NCI-H146 (cell line): ENCODE results near the gene SLC27A1.
A peak's percentile ranks its signal among the peaks of the same experiment; 100 is the strongest.
"Not testable (repeated sequence)": the region's sequence is repeated elsewhere in the genome, so short reads cannot be mapped to it uniquely, and the experiment has no call there.

Experiments
- DNase-seq: peaks from one replicate; lab custom pipeline; 2025; lab: John Stamatoyannopoulos, UW

The SLC27A1 gene

GRCh38 chr19:17456127-17456526 is 14.2 kb upstream of the SLC27A1 start:
- no peak for DNase-seq

DNA sequence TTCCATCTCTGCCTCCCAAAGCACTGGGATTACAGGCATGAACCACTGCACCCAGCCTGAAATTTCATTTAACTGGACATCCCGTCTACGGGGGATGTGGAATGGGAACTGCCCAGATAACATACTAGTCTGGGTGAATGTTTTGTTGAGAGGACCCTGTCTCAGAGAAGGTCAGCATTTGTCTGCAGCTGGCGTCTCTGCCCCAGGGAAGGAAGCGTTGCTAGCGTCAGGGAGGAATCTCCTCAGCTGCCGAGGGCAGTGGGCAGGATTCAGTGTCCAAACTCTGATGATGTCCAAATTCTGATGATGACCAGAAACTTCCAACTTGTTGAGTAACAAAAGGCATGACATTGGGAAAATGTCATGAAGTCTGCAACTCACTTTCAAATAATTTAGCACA is 12.7 kb upstream of the SLC27A1 start:
- no peak for DNase-seq

- no peak for DNase-seq
These were observed 11.4 kb upstream of the SLC27A1 start for GRCh38 chr19:17458970-17459369.

- no peak for DNase-seq
These were observed 9.7 kb upstream of the SLC27A1 start, which contains the start of gene NXNL1 for GRCh38 chr19:17460372-17461230. NXNL1 (minus strand) TSS chr19:17460926; CDS start chr19:17460869, 57 bp downstream.

DNA sequence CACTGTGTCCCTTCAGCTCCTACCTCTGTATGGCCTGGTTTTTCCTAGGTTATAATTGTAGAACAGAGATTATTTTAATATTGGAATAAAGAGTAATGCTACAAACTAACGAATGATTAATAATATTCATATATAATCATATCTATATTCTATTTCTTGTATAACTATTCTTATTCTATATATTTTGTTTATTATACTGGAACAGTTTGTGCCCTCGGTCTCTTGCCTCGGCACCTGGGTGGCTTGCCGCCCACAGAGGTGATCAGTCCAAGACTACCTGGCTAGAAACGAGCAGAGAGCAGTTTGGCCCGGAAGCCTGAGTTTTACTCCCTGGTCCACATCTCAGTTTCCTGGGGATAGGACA is 3.9 kb upstream of the SLC27A1 start:
- no peak for DNase-seq

DNA sequence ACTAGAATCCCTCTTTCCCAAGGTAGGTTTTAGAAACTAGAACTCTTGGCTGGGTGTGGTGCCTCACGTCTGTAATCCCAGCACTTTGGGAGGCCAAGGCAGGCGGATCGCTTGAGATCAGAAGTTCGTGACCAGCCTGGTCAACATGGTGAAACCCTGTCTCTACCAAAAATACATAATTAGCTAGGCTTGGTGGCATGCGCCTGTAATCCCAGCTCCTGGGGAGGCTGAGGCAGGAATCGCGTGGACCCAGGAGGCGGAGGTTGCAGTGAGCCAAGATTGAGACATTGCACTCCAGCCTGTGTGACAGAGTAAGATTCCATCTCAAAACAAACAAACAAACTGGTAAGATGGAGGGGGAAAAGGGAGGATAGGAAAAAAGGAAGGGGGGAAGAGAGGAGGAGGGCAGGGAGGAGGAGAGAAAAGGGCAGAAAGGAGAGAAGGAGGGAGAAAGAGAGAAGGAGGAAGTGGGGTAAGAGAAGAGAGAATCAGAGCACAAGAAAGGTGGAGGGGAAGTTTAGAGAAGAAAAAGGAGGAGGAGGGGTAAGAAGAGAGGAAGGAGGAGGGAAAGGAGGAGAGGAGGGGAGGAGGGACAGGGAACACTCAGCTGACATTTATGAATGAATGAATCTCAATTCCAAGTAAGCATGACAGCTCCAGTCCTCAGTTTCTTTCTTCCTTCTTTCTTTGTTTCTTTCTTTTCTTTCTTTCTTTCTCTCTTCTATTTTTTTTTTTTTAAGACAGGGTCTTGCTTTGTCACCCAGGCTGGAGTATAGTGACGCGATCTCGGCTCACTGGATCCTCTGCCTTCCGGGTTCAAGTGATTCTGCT is 2.6 kb upstream of the SLC27A1 start:
- DNase-seq = no peak

DNA sequence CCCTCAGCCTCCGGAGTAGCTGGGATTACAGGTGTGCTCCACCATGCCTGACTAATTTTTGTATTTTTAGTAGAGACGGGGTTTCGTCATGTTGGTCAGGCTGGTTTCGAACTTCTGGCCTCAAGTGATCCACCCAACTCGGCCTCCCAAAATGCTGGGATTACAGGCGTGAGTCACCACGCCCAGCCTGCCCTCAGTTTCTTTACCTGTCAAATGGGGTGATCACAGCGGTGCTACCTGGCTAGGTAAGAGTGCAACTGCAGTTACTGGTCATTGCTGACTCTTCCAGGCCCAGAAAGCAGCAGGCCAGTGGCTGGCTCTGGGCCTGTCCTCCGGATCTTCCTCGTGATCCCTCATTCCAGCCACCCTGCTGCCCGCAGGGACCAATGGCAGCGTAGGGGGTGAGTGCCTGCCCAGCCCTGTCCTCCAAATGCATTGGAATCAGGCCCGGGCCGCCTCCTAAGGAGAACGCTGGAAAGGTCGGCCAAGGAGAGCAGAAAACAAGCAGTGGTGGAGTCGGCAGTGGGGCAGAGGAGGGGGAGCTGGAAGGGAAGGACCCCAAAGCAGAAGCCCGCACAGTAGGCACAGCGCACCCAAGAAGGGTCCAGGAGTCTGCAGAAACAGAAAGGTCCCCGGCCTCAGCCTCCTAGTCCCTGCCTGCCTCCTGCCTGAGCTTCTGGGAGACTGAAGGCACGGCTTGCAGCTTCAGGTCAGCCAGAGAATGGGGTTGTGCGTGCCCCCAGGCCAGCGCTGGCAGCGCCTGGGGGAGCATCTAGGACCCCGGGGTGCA is 1.8 kb upstream of the SLC27A1 start:
- no peak for DNase-seq

DNA sequence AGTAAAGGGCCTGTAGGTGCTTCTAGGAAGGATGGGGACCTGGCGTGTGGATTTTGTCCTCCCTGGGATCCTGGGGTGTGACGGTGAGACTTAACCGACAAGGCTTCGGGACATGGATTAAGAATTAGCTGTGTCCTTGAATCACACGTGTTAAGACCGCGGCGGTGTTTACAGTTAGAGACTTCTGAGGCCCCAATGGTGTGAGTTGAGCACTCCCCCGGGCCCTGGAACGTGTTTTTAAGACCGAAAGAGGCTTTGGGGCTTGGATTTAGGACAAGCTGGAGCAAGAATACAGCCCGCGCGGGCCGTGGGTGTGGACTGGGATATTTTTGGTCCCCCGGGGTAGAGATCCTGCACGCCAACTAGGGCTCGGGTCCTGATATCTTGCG is 1.2 kb upstream of the SLC27A1 start:
- no peak for DNase-seq

DNA sequence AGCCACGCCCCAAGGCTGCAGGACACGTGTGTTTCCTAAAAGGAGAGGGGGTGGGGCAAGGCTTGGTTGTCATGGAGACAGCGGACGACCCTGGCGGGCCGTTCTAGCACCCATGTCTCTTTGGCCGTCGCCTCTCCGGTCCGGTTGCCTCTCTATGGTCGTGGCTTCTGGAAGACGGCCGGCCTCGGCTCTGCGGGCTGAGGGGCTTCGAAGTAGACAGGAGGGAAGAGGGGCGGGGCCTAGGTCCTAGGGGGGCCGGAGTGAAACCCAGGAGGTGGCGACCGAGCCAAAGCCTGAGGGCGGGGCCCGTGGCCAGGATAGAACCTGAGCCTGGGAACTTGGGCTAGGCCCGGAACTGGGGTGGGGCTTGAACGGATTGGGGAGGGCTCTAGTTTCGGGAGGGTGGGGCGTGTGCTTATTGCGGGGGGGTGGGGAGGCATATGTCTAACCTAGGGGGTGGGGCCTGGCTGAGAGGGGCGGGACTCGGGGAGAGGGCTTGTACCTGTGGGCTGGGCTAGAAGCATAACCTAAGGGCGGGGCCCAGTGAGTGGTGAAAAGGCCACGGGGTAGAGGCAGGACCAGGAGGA is 750 bp upstream of the SLC27A1 start:
- DNase-seq = peak; percentile 97

GRCh38 chr19:17471410-17472125 is 1.2 kb downstream of the SLC27A1 start:
- DNase-seq = no peak

- DNase-seq = no peak
These were observed 2.7 kb downstream of the SLC27A1 start for GRCh38 chr19:17473041-17473440.

DNA sequence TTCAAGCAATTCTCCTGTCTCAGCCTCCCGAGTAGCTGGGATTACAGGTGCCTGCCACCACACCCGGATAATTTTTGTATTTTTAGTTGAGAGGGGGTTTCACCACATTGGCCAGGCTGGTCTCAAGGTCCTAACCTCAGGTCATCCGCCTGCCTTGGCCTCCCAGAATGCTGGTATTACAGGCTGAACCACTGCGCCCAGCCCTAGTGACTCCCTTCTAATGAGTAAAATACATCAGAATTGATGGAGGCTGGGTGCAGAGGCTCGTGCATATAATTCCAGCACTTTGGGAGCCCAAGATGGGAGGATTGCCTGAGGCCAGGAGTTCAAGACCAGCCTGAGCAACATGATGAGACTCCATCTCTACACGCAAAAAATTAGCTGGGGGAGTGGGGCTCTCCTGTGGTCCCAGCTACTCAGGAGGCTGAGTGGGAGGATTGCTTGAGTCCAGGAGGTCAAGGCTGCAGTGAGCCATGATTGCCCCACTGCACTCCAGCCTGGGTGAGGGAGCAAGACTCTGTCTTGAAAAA is 4.8 kb downstream of the SLC27A1 start:
- not testable (repeated sequence) for DNase-seq

- no peak for DNase-seq
These were observed 5.3 kb downstream of the SLC27A1 start for GRCh38 chr19:17475541-17476115.

DNA sequence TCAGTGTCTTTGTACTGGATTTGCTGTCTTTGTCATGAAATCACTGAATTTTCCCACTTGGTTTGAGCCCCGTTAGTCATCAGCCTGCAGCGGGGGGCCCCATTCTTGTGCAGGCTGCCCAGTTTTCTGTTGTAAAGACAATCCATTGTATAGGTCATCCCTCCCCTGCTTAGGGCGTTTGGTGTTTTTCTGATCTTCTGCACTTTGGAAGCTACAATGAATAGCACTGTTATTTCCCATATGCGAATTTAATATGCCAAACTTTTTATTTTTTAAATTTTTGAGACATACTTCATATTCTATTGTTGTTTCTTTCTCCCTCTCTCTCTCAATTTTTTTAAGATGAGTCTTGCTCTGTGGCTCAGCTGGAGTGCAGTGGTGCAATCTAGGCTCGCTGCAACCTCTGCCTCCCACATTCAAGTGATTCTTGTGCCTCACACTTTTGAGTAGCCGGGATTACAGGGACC is 9.0 kb downstream of the SLC27A1 start:
- DNase-seq = no peak

- DNase-seq = no peak
These were observed 11.7 kb downstream of the SLC27A1 start for GRCh38 chr19:17481986-17482385.

DNA sequence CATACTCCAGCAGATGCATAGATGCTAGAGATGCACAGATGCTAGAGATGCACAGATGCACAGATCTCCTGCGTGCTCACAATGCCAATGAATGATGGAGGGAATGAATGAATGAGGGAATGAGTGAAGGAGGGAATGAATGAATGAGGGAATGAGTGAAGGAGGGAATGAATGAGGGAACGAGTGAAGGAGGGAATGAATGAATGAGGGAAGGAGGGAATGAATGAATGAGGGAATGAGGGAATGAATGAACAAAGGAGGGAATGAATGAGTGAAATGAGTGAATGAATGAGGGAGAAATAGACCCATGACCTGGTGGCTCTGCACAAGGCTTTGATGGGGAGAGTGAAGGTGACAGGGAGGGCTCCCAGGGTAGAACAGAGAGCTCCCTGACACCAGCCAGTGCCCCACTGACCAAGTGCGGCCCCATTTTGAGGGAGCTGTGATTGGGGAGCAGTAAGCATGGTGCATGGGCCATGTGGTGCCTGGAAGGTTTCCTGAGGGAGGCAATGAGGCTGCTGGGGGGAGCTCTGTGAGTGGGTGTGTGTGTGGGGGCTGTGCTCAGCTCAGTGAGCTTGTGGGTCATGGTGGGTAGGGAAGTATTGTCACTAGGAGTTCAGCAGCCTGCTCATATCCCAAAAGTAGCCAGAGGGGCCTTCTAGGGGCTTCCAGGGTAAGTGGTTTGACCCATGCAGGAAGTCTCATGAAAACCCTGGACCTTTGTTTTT is 12.7 kb downstream of the SLC27A1 start:
- DNase-seq = no peak

DNA sequence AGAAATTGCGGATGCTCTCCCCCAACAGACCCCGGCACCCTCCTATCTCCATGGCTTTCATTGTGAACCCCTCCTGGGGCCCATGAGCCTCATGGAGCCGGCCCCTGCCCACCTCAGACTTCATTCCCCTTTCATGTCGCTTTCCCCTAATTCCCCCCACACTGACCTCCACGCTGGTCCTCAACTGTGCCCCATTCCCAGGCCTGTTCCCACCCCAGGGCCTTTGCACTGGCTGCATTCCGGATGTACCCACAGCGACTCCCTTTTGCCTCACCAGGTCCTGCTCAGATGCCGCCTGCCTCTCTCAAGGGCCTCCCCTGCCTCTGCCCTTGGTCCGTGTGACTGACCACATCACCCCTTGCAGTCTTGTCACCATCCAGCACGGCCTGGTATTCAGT is 13.3 kb downstream of the SLC27A1 start:
- no peak for DNase-seq

GRCh38 chr19:17484520-17485185 is 14.3 kb downstream of the SLC27A1 start:
- DNase-seq = no peak

- no peak for DNase-seq
These were observed 16.4 kb downstream of the SLC27A1 start for GRCh38 chr19:17486545-17487240.
